H1 (cell line): ENCODE data around the gene ENPP4. TPM values are rescaled to one million over a fixed set of nuclear protein-coding genes. Genes with fewer than 3 reads are reported as not detected.

Source experiments
- EZH2 ChIP-seq: fragments of 200-600 bp; sonication (generic); IDR thresholded peaks from 2 replicates; pipeline ENCODE4 v1.7.1; 2012; ENCODE audit warnings: low read depth, mild to moderate bottlenecking, moderate library complexity, low read length, inconsistent platforms; ENCODE audit not compliant: severe bottlenecking
- KDM1A ChIP-seq: fragments of 200-600, 300-600 bp; sonication (generic); IDR thresholded peaks from 2 replicates; pipeline ENCODE4 v1.7.1; 2016; ENCODE audit warnings: mild to moderate bottlenecking, low read length, borderline replicate concordance
- RAD21 ChIP-seq, 2 experiments: IDR thresholded peaks in 1 of 2; conservative IDR thresholded peaks in 1 of 2; 2 replicates each; pipeline ENCODE4 v1.6.1; 2011; ENCODE audit warnings: low read depth in 2 of 2, low read length in 2 of 2, improper control_type of control experiment in 1 of 2, inconsistent platforms in 1 of 2, mild to moderate bottlenecking in 1 of 2, moderate library complexity in 1 of 2
- RNF2 ChIP-seq: fragments of 200-900, 300-1000 bp; sonication (generic); IDR thresholded peaks from 2 replicates; pipeline ENCODE4 v1.7.1; 2016; ENCODE audit warnings: borderline replicate concordance, low read depth, mild to moderate bottlenecking, antibody characterized with exemption, low read length; ENCODE audit not compliant: poor library complexity, severe bottlenecking; ENCODE audit errors: missing control alignments
- TAF1 ChIP-seq: IDR thresholded peaks from 2 replicates; pipeline ENCODE4 v1.6.1; 2011; ENCODE audit warnings: mild to moderate bottlenecking, low read depth, low read length
- TEAD4 ChIP-seq: IDR thresholded peaks from 2 replicates; pipeline ENCODE4 v1.6.1; 2012; ENCODE audit warnings: low read depth, low read length, inconsistent platforms, mixed read lengths
- polyA plus RNA-seq, 7 experiments: library from polyadenylated mRNA; depleted of rRNA in 3 of 7; stranded (reverse) in 5 of 7; unstranded in 2 of 7; fragments of >200 nt in 5 of 7; fragments of 200-250 nt in 2 of 7; gene quantifications; 1 replicate in 5 of 7; 2 replicates in 1 of 7; 4 replicates in 1 of 7; pipeline versions ENCODE4 v1.2.1 to v1.2.3, GENCODE V29; 2011 to 2013; ENCODE audit warnings: missing spikeins in 2 of 7, mixed read lengths in 2 of 7
- total RNA-seq: library from RNA; stranded (reverse); fragmentation: NEBNext Ultra II Directional; extraction: Animal tissue kit (Norgen Biotek cat#: 25700); gene quantifications from 2 replicates; pipeline ENCODE4 v1.2.1, GENCODE V29; 2021

Gene ENPP4
- total and polyA plus RNA-seq, 2 of the 8 experiments (the other 6 are each of a cell fraction or from before 2014, with no cell fraction given), result 2.0 to 4.4 TPM

GRCh38 chr6:46105568-46105967 is 24.2 kb upstream of the ENPP4 start (continued):
- no peak for TF ChIP-seq RAD21 (IDR thresholded peaks at IDR 0.05 in 1 of 2, conservative IDR thresholded peaks at IDR 0.05 in 1 of 2; ENCODE audit: low read depth in 2 of 2, low read length in 2 of 2)
- TF ChIP-seq TAF1, result no peak
- TF ChIP-seq RNF2, result no peak
- no peak for TF ChIP-seq KDM1A
- no peak for TF ChIP-seq TEAD4
- no peak for TF ChIP-seq EZH2
